GM19372 (cell line): ENCODE measurements around the gene PLCH2.

Experiments used
- ATAC-seq: cut with Tn5 transposase; IDR thresholded peaks from one replicate; pipeline ENCODE4 v1.9.1; 2021; ENCODE audit warnings: mild to moderate bottlenecking, low read depth, moderate library complexity; ENCODE audit not compliant: unreplicated experiment

The PLCH2 gene

GRCh38 chr1:2495026-2495425 is 18.9 kb downstream of the PLCH2 start:
- no peak for ATAC-seq

GRCh38 chr1:2495546-2495945 is 19.5 kb downstream of the PLCH2 start:
- no peak for ATAC-seq

DNA sequence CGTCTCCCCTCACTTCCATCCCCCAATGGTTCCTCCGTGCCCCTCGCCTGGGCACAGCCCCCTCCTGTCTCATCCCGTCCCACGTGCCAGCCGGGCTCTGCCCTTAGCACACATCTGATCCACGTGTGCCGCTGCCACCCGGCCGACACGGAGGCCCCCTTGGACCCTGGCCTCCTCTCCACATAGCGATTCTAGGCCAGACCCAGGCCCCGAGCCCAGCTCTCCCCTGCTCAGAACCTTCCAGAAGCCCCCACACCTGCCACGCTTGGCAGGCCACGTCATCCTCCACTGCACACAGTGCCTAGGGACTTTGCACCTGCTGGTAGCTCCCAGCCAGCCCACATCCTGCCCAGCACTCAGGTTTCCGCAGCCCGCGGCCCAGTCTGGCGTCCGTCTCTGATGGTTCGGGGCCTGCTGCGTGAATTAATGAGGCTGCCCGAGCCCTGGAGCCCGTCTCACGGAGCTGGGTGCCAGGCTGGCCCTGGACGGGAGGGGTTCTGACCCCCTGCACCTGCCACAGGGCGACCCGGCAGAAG is 20.1 kb downstream of the PLCH2 start:
- no peak for ATAC-seq

DNA sequence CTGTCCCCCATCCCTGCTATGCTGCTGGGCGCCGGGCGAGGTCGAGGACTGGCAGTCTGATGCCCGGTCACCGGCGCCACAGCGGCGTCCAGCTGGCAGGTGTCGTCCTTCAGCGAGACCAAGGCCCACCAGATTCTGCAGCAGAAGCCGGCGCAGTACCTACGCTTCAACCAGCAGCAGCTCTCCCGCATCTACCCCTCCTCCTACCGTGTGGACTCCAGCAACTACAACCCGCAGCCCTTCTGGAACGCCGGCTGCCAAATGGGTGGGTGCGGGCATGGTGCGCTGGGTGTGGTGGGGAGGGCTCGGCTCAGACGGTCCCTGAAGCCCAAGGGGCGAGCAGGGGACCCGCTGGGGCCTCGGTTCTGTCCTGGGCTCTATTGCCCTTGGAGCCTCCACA is 20.7 kb downstream of the PLCH2 start:
- no peak for ATAC-seq

DNA sequence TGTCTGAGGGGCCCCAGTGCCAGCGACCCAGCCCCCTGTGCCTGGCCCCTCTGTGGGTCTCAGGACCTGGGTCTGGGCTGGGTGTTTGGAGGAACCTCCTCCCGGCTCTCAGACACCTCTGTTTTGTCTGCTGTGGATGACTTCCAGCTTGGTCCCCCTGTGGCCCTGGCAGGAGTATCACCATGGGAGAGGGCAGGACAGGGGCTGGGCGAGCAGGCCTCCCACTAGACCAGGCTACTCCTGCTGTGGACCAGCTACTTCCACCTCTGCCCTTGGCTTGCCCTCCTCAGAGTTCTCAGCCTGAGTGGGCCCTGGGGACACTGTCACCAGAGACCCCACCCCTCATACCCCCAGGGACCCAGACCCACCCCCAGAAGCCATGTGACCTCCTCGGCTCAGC is 21.8 kb downstream of the PLCH2 start:
- ATAC-seq, result no peak

DNA sequence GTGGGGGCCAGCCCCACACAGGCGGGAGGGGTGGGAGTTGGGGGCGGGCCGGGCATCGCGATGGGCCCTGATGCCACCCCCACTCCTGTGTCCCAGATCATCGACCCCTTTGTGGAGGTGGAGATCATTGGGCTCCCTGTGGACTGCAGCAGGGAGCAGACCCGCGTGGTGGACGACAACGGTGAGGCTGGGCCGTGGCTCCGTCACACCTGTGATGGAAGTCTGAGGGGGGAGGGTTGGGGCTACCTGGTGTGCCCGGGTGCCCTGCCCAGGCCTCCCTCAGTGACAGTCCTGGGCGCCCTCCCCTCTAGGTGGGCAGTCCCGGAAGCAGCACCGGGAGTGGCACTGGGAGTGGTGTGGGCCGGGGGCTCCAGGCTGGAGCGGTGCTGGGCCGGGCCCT is 22.6 kb downstream of the PLCH2 start:
- no peak for ATAC-seq

DNA sequence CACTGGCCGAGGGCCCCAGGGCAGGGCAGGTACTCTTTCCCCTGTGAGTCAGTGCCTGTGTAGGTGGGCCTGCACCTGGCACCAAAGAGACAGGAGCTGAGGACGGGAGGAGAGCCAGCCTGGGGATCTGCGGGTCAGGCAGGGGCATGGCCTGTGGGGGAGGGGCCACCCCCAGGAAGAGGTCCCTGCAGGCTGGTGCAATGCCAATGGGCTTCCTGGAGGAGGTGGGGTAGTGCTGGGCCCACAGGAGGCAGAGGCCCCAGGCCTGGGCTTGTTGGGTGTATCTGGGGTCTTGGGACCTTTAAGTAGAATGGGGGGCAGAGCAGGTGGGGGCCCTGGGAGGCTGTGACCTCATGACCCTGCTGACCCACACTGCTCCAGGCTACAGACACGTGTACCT is 23.2 kb downstream of the PLCH2 start:
- ATAC-seq, result no peak

- no peak for ATAC-seq
Observed at GRCh38 chr1:2499986-2500596, 24.0 kb downstream of the PLCH2 start.

GRCh38 chr1:2501041-2501819 is 25.1 kb downstream of the PLCH2 start:
- no peak for ATAC-seq

- no peak for ATAC-seq
Observed at GRCh38 chr1:2501820-2502119, 25.7 kb downstream of the PLCH2 start.

- no peak for ATAC-seq
Observed at GRCh38 chr1:2502210-2502609, 26.1 kb downstream of the PLCH2 start.

- ATAC-seq, result no peak
Observed at GRCh38 chr1:2502661-2503553, 26.8 kb downstream of the PLCH2 start.

GRCh38 chr1:2503554-2504224 is 27.6 kb downstream of the PLCH2 start:
- ATAC-seq, result no peak

DNA sequence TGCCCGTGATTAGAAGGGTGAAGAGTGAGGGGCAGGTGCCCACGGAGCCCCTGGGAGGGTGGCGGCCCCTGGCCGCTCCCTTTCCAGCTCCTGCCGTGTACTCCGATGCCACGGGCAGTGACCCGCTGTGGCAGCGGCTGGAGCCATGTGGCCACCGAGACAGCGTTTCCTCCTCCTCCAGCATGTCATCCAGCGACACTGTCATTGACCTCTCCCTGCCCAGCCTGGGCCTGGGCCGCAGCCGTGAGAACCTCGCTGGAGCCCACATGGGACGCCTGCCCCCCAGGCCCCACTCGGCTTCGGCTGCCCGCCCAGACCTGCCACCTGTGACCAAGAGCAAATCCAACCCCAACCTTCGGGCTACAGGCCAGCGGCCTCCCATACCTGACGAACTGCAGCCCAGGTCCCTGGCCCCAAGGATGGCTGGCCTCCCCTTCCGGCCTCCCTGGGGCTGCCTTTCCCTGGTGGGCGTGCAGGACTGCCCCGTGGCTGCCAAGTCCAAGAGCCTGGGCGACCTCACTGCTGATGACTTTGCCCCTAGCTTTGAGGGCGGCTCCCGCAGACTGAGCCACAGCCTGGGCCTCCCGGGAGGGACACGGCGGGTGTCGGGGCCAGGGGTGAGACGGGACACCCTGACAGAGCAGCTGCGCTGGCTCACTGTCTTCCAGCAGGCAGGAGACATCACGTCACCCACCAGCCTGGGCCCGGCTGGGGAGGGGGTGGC is 28.3 kb downstream of the PLCH2 start:
- no peak for ATAC-seq

- no peak for ATAC-seq
Observed at GRCh38 chr1:2504949-2505272, 28.8 kb downstream of the PLCH2 start.

- no peak for ATAC-seq
Observed at GRCh38 chr1:2505461-2505994, 29.4 kb downstream of the PLCH2 start.

DNA sequence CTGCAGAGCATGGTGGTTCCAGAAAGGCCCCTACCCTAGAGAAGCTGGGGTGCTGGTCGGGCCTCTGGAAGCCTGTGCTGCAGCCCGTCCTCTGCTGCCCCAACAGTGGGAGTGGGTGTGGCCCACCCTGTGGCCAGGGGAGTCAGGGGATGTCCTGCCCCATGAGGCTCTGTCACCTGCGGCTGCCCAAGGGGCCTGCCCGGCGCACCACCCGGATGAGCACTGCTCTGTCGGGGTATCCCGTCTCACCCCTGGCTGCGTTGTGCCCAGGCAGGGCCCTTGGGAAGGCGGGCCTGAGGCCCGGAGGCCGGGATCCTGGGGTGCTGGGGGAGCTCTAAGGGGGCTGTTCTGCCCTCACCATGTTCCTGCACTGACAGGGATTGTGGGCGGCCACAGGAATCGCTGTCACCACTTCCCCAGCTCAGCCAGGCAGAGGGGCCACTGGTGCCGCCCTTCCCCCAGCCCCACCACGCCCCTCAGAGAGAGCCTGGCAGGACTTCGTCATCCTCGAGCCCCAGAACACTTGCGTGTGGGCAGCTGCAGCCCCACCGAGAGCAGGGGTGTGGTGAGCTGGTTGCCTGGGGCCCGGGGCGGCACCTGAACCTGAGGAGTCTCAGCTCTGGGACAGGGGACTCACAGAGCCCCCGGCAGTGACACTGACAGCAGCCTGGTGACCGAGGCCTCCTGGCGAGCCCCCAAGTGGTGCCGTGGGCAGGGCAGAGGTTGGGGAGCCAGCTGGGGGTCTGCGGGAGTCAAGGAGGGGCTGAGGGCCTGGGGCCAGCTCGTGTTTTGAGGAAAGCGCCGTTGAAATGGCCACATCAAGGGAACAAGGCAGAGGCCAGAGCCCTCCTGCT is 30.1 kb downstream of the PLCH2 start:
- ATAC-seq, result no peak

DNA sequence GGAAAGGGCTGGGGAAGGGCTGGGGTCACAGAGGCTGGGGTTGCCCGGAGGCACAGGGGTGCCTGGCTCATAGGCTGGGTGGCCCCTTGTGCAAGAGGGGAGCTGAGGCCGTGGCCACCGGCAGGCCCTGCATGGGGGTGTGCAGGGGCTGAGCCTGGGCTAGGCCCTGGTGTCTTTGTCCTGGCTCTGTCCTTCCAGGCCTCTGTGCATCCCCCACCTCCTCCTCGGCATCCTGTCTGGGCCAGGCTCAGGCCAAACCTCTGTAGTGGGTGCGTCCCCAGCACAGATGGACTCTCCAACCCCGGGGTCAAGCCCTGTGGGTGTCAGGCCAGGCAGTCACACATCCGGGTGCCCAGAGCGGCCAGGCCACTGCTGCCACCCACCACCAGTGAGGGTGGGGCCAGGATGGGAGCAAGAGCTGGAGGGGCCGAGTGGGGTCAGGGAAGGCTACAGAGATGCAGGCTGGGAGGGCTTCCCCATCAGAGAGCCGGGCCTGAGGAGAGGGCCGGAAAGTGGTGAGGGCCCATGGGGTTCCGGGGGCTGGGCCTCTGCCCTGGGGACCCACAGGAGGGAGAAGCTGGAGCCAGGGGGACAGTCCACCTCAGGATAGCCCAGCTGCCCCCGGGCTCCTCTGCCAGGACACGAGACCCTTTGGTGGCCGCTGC is 30.9 kb downstream of the PLCH2 start:
- ATAC-seq, result no peak

GRCh38 chr1:2507744-2508155 is 31.7 kb downstream of the PLCH2 start:
- ATAC-seq, result no peak
